Fibroblast of lung (primary cell): Measurements from ENCODE around the gene TUFT1.

Source experiments
- CTCF ChIP-seq, 2 donors: IDR thresholded peaks in 1 of 2; conservative IDR thresholded peaks in 1 of 2; 1 replicate in 1 of 2; 2 replicates in 1 of 2; pipeline ENCODE4 v1.5.1; 2011 to 2012; ENCODE audit warnings: low read length in 2 of 2, control low read depth in 1 of 2, inconsistent platforms in 1 of 2, low read depth in 1 of 2, mild to moderate bottlenecking in 1 of 2
- EZH2 ChIP-seq: IDR thresholded peaks from 2 replicates; pipeline ENCODE4 v1.5.1; 2012; ENCODE audit warnings: low read length, control low read depth, mild to moderate bottlenecking; ENCODE audit errors: missing control alignments

- no peak for TF ChIP-seq CTCF (conservative IDR thresholded peaks at IDR 0.05 in 1 of 2, IDR thresholded peaks at IDR 0.05 in 1 of 2; ENCODE audit: low read depth in 1 of 2, low read length in 2 of 2)
- TF ChIP-seq EZH2, result no peak
These were observed 34.7 kb downstream of the TUFT1 start for GRCh38 chr1:151574575-151575529.
